ENCODE results near the gene PPP2R5D.

GRCh38 chr6:43032326-43032725, 48.0 kb downstream of the PPP2R5D start:
- TF ChIP-seq CTCF (IDR thresholded peaks at IDR 0.05; ENCODE audit: low read depth, low read length, poor library complexity, severe bottlenecking) (no peak), EZH2phosphoT487 (IDR thresholded peaks at IDR 0.05; ENCODE audit: borderline replicate concordance, low read length) (no peak)

All from DOHH2 (cell line).